ES-I3 (cell line): ENCODE results near the gene DUT.

Source experiments
- H3K36me3 ChIP-seq: 2 replicates; pipeline ENCODE4 v1.6.1; 2013; ENCODE audit warnings: mild to moderate bottlenecking, low read length, control low read depth, moderate library complexity; ENCODE audit not compliant: insufficient read depth
- H3K4me1 ChIP-seq: 2 replicates; pipeline ENCODE4 v1.6.1; 2013; ENCODE audit warnings: mild to moderate bottlenecking, control low read depth, low read length; ENCODE audit not compliant: insufficient read depth
- H3K9ac ChIP-seq: 2 replicates; pipeline ENCODE4 v1.6.1; 2013; ENCODE audit warnings: low read depth, mild to moderate bottlenecking, low read length, moderate library complexity
- H3K9me3 ChIP-seq: 2 replicates; pipeline ENCODE4 v1.6.1; 2013; ENCODE audit warnings: mild to moderate bottlenecking, low read length, moderate library complexity; ENCODE audit not compliant: control insufficient read depth, insufficient read depth

DUT gene

GRCh38 chr15:48330855-48331795, at the start of gene DUT:
TSS of gene DUT (plus strand) at chr15:48331429. CDS start at chr15:48331516, 87 bp downstream.
- Histone ChIP-seq H3K36me3 (peaks cover 5% of the 10 kb centered on the region; the same call in 1 of the 2 replicates), H3K4me1 (peaks cover 9% of the 10 kb centered on the region; the same call in 1 of the 2 replicates)

GRCh38 chr15:48281674-48282073, 49.6 kb upstream of the DUT start:
- H3K4me1 ChIP-seq: peaks cover 8% of the 10 kb centered on the region; the same call in 1 of the 2 replicates
- H3K9ac ChIP-seq: no peak overlapping the region
- H3K36me3 ChIP-seq: no peaks in the 10 kb centered on the region
- H3K9me3 ChIP-seq: no peaks in the 10 kb centered on the region

More at GRCh38 chr15:48330855-48331795, at the start of gene DUT:
- H3K9me3 ChIP-seq: no peaks in the 10 kb centered on the region
- peak within 1 kb of the TSS; percentile 82 for H3K9ac ChIP-seq

- no peak overlapping the region for H3K9ac ChIP-seq
- H3K4me1 ChIP-seq: peaks cover 8% of the 10 kb centered on the region; the same call in 1 of the 2 replicates
- H3K9me3 ChIP-seq: no peaks in the 10 kb centered on the region
- H3K36me3 ChIP-seq: no peaks in the 10 kb centered on the region
Measured at GRCh38 chr15:48282216-48282615, 49.0 kb upstream of the DUT start.

- Histone ChIP-seq H3K36me3 (no peaks in the 10 kb centered on the region), H3K9ac (no peak overlapping the region), H3K4me1 (peaks cover 10% of the 10 kb centered on the region), H3K9me3 (no peaks in the 10 kb centered on the region)
Measured at GRCh38 chr15:48283396-48284145, 47.7 kb upstream of the DUT start.

GRCh38 chr15:48285329-48286214, 45.7 kb upstream of the DUT start:
- Histone ChIP-seq H3K4me1 (peaks cover 12% of the 10 kb centered on the region), H3K36me3 (no peaks in the 10 kb centered on the region), H3K9me3 (no peaks in the 10 kb centered on the region), H3K9ac (0 out of 2 replicates have a peak overlapping the region, but pooled peaks have one; percentile 16)

DNA sequence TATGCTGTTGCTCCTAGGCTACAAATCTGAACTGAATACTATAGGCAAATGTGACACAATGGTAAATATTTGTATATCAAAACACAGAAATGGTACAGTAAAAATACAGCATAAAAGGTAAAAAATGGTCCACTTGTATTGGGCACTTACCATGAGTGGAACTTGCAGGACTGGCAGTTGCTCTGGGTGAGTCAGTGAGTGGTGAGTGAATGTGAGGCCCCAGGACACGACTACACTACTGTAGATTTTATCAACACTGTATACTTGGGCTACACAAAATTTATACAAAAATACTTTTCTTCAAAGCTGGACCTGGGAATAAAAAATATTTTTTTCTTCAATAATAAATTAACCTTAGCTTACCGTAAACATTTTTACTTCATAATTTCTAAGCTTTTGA, 41.6 kb upstream of the DUT start:
- Histone ChIP-seq H3K36me3 (no peaks in the 10 kb centered on the region), H3K9ac (no peak overlapping the region), H3K4me1 (peaks cover 17% of the 10 kb centered on the region), H3K9me3 (no peaks in the 10 kb centered on the region)

GRCh38 chr15:48292458-48292857, 38.8 kb upstream of the DUT start:
- Histone ChIP-seq H3K9me3 (no peaks in the 10 kb centered on the region), H3K36me3 (no peaks in the 10 kb centered on the region), H3K4me1 (peaks cover 15% of the 10 kb centered on the region), H3K9ac (no peak overlapping the region)

DNA sequence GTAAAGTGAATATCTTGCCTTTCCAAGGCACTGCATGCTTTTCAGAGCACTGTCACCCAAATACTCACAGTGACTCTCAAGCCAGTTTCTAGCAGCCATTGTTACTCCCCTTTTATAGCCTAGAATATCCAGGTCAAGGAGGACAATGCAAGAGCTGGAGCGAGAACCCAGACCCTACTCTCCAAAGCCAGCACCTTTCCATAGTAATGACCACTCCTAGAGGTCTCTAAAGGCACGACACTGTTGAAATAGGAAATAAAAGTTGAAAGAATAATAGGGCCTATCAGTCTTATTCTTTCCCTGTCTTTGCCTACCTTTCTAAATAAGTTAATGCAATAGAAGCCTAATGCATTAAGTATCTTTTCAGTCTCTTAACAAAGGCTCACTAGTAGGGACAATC, 33.6 kb upstream of the DUT start:
- H3K9me3 ChIP-seq: no peaks in the 10 kb centered on the region
- no peak overlapping the region for H3K9ac ChIP-seq
- no peaks in the 10 kb centered on the region for H3K36me3 ChIP-seq
- H3K4me1 ChIP-seq: peaks cover 27% of the 10 kb centered on the region

GRCh38 chr15:48298914-48299313, 32.3 kb upstream of the DUT start:
- no peaks in the 10 kb centered on the region for H3K9me3 ChIP-seq
- peaks cover 27% of the 10 kb centered on the region for H3K4me1 ChIP-seq
- H3K9ac ChIP-seq: no peak overlapping the region
- H3K36me3 ChIP-seq: no peaks in the 10 kb centered on the region

- Histone ChIP-seq H3K36me3 (no peaks in the 10 kb centered on the region), H3K9ac (no peak overlapping the region), H3K4me1 (peaks cover 31% of the 10 kb centered on the region), H3K9me3 (no peaks in the 10 kb centered on the region)
Measured at GRCh38 chr15:48300038-48300437, 31.2 kb upstream of the DUT start.

- Histone ChIP-seq H3K4me1 (peaks cover 17% of the 10 kb centered on the region), H3K9ac (no peak overlapping the region), H3K9me3 (no peaks in the 10 kb centered on the region), H3K36me3 (no peaks in the 10 kb centered on the region)
Measured at GRCh38 chr15:48304398-48304797, 26.8 kb upstream of the DUT start.

DNA sequence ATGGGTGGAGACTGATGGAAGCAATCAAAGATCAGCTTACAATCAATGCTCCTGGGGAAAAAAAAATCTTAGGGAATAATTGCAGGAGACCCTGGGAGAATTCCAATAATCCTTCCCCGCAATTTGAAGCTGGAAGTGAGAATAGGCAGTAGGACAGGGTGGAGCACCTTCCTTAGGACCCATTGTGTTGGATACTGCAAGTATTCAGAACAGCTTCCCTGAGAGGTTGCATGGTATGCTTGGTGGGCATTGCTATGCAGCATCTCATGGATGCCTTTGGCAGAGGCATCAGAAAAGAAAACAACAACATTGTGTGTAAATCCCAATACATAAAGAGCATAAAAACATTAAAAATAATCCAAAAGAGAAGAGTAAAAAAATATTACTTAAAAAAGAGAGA, 24.6 kb upstream of the DUT start:
- Histone ChIP-seq H3K36me3 (no peaks in the 10 kb centered on the region), H3K4me1 (peaks cover 7% of the 10 kb centered on the region; the same call in 1 of the 2 replicates), H3K9ac (no peak overlapping the region), H3K9me3 (no peaks in the 10 kb centered on the region)

- peaks cover 7% of the 10 kb centered on the region; the same call in 1 of the 2 replicates for H3K4me1 ChIP-seq
Measured at GRCh38 chr15:48307586-48307985, 23.6 kb upstream of the DUT start.

DNA sequence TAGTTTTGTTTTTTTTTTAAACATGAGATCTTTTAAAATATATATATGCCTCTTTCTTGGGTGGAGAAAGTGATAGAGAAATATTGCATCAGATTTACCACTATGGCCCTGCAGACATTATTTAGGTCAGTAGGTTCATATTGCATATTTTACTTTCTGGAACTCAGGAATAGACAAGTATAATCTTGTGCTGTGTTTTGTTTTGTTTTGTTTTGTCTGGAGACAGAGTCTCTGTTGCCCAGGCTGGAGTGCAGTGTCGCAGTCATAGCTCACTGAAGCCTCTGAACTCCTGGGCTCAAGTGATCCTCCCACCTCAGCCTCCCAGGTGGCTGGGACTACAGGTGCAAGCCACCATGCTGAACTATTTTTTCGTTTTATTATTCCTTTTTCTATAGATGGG, 21.5 kb upstream of the DUT start:
- Histone ChIP-seq H3K9me3 (no peaks in the 10 kb centered on the region), H3K9ac (no peak overlapping the region), H3K4me1 (peaks cover 3% of the 10 kb centered on the region; the same call in 1 of the 2 replicates), H3K36me3 (no peaks in the 10 kb centered on the region)

More at GRCh38 chr15:48307586-48307985, 23.6 kb upstream of the DUT start:
- H3K9me3 ChIP-seq: no peaks in the 10 kb centered on the region
- no peak overlapping the region for H3K9ac ChIP-seq
- H3K36me3 ChIP-seq: no peaks in the 10 kb centered on the region
